Neural progenitor cell (in vitro differentiated cells): ENCODE results near the gene SYNRG. TPM values are rescaled to one million over a fixed set of nuclear protein-coding genes. Genes with fewer than 3 reads are reported as not detected.
"Not testable (repeated sequence)": the region's sequence is repeated elsewhere in the genome, so short reads cannot be mapped to it uniquely, and the experiment has no call there.

Source experiments
- DNase-seq: peaks from one replicate; pipeline ENCODE4 v3.0.0-alpha.2; 2016; ENCODE audit warnings: low spot score
- H2AFZ ChIP-seq: fragments of 200-600 bp; sonication (generic); replicated peaks from 2 replicates; pipeline ENCODE4 v1.6.1; 2016; ENCODE audit warnings: antibody characterized with exemption
- H3F3A ChIP-seq: fragments of 200-600 bp; sonication (generic); 2 replicates; pipeline ENCODE4 v1.6.1; 2016; ENCODE audit warnings: antibody characterized with exemption, low read depth
- H3K27ac ChIP-seq: fragments of 200-600 bp; sonication (generic); 2 replicates; pipeline ENCODE4 v1.5.1; 2016; ENCODE audit warnings: mild to moderate bottlenecking
- H3K27me3 ChIP-seq: fragments of 200-600 bp; sonication (generic); 2 replicates; pipeline ENCODE4 v1.6.1; 2016; ENCODE audit warnings: mild to moderate bottlenecking, moderate library complexity
- H3K36me3 ChIP-seq: fragments of 200-600 bp; sonication (generic); 2 replicates; pipeline ENCODE4 v1.5.1; 2016
- H3K4me1 ChIP-seq: fragments of 200-600 bp; sonication (generic); 2 replicates; pipeline ENCODE4 v1.6.1; 2016; ENCODE audit warnings: mixed run types
- H3K4me2 ChIP-seq: fragments of 200-600 bp; sonication (generic); 2 replicates; pipeline ENCODE4 v1.6.1; 2016
- H3K4me3 ChIP-seq: fragments of 200-600 bp; sonication (generic); 2 replicates; pipeline ENCODE4 v1.5.1; 2016
- H3K79me2 ChIP-seq: fragments of 200-600 bp; sonication (generic); 2 replicates; pipeline ENCODE4 v1.6.1; 2016; ENCODE audit warnings: low read depth
- H3K9ac ChIP-seq: fragments of 200-600 bp; sonication (generic); 2 replicates; pipeline ENCODE4 v1.6.1; 2016
- H3K9me3 ChIP-seq: fragments of 200-600 bp; sonication (generic); 2 replicates; pipeline ENCODE4 v1.5.1; 2016; ENCODE audit warnings: low read depth
- H4K20me1 ChIP-seq: fragments of 200-600 bp; sonication (generic); 2 replicates; pipeline ENCODE4 v1.6.1; 2016; ENCODE audit warnings: low read depth
- H3K27ac Mint-ChIP-seq: 3 replicates; pipeline ENCODE4 v1.8.0; 2021; ENCODE audit warnings: mixed read lengths
- H3K27me3 Mint-ChIP-seq: 2 replicates; pipeline ENCODE4 v1.8.0; 2022; ENCODE audit warnings: low read depth, mild to moderate bottlenecking, inconsistent platforms, moderate library complexity, mixed read lengths; ENCODE audit not compliant: insufficient read depth
- H3K36me3 Mint-ChIP-seq: 3 replicates; pipeline ENCODE4 v1.8.0; 2021; ENCODE audit warnings: mixed read lengths
- H3K4me1 Mint-ChIP-seq: 3 replicates; pipeline ENCODE4 v1.8.0; 2021; ENCODE audit warnings: mixed read lengths
- H3K4me3 Mint-ChIP-seq: 3 replicates; pipeline ENCODE4 v1.8.0; 2021; ENCODE audit warnings: mild to moderate bottlenecking, moderate library complexity, mixed read lengths
- H3K9me3 Mint-ChIP-seq: 3 replicates; pipeline ENCODE4 v1.8.0; 2020; ENCODE audit warnings: mixed read lengths
- EZH2 ChIP-seq: fragments of 200-600 bp; sonication (generic); IDR thresholded peaks from 2 replicates; pipeline ENCODE4 v1.6.1; 2017; ENCODE audit warnings: antibody characterized with exemption, mild to moderate bottlenecking, moderate library complexity
- EZH2phosphoT487 ChIP-seq: fragments of 200-600 bp; sonication (generic); IDR thresholded peaks from 2 replicates; pipeline ENCODE4 v1.6.1; 2017; ENCODE audit warnings: antibody characterized with exemption
- total RNA-seq: library from RNA; depleted of rRNA; stranded (reverse); fragments of >200 nt; gene quantifications from 2 replicates; pipeline ENCODE4 v1.2.3, GENCODE V29; 2015; ENCODE audit warnings: low replicate concordance
- TF ChIP-seq, protein P1 (sequence below): fragments of 200-600 bp; sonication (generic); IDR thresholded peaks from 2 replicates; pipeline ENCODE4 v1.5.1; 2017; ENCODE audit warnings: antibody characterized with exemption, mild to moderate bottlenecking

The SYNRG gene
- total RNA-seq, 1 donor from 2014 or later, result 22.4 TPM

- TF ChIP-seq, protein P1, sequence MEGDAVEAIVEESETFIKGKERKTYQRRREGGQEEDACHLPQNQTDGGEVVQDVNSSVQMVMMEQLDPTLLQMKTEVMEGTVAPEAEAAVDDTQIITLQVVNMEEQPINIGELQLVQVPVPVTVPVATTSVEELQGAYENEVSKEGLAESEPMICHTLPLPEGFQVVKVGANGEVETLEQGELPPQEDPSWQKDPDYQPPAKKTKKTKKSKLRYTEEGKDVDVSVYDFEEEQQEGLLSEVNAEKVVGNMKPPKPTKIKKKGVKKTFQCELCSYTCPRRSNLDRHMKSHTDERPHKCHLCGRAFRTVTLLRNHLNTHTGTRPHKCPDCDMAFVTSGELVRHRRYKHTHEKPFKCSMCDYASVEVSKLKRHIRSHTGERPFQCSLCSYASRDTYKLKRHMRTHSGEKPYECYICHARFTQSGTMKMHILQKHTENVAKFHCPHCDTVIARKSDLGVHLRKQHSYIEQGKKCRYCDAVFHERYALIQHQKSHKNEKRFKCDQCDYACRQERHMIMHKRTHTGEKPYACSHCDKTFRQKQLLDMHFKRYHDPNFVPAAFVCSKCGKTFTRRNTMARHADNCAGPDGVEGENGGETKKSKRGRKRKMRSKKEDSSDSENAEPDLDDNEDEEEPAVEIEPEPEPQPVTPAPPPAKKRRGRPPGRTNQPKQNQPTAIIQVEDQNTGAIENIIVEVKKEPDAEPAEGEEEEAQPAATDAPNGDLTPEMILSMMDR, result no peak
- TF ChIP-seq EZH2, result no peak
- TF ChIP-seq EZH2phosphoT487, result no peak
- Histone ChIP-seq H3K4me3 (no peak overlapping the region), H3K79me2 (no peaks in the 10 kb centered on the region), H3F3A (peaks cover 28% of the 10 kb centered on the region), H3K27ac (no peak overlapping the region), H3K9me3 (no peaks in the 10 kb centered on the region), H3K4me2 (no peak overlapping the region), H3K36me3 (peaks cover 25% of the 10 kb centered on the region), H2AFZ (no peak overlapping the region), H4K20me1 (no peaks in the 10 kb centered on the region), H3K9ac (no peak overlapping the region), H3K27me3 (no peaks in the 10 kb centered on the region), H3K4me1 (no peaks in the 10 kb centered on the region)
- DNase-seq, result no peak
- peaks cover 4% of the 10 kb centered on the region for H3K4me1 Mint-ChIP-seq
- no peak overlapping the region for H3K27ac Mint-ChIP-seq
- H3K4me3 Mint-ChIP-seq, result no peak overlapping the region
- peaks cover 15% of the 10 kb centered on the region for H3K36me3 Mint-ChIP-seq
- H3K27me3 Mint-ChIP-seq, result no peaks in the 10 kb centered on the region
- H3K9me3 Mint-ChIP-seq, result no peaks in the 10 kb centered on the region
Observed at GRCh38 chr17:37614391-37614790, 5.2 kb upstream of the SYNRG start.

GRCh38 chr17:37610971-37611370 is 1.8 kb upstream of the SYNRG start:
- H3K4me3 Mint-ChIP-seq, result peak overlapping the region; percentile 22
- peaks cover 6% of the 10 kb centered on the region for H3K4me1 ChIP-seq

GRCh38 chr17:37610041-37610420 is 813 bp upstream of the SYNRG start:
- H2AFZ ChIP-seq, H3K4me1 ChIP-seq, H3K27me3 ChIP-seq, H3K4me1 Mint-ChIP-seq, H3K9me3 Mint-ChIP-seq, H3K9ac ChIP-seq, H4K20me1 ChIP-seq, H3K27me3 Mint-ChIP-seq, DNase-seq, H3K9me3 ChIP-seq: not testable (repeated sequence)
- H3K36me3 Mint-ChIP-seq, result peaks cover 13% of the 10 kb centered on the region
- peak overlapping the region; percentile 95 for H3K27ac Mint-ChIP-seq
- Histone ChIP-seq H3F3A (peaks cover 42% of the 10 kb centered on the region), H3K36me3 (peaks cover 18% of the 10 kb centered on the region), H3K4me3 (peak overlapping the region; percentile 80), H3K4me2 (peak overlapping the region; percentile 96), H3K79me2 (peaks cover 37% of the 10 kb centered on the region), H3K27ac (peak overlapping the region; percentile 68)
- peak overlapping the region; percentile 97 for H3K4me3 Mint-ChIP-seq

More at GRCh38 chr17:37610971-37611370, 1.8 kb upstream of the SYNRG start:
- Histone ChIP-seq H3K27me3 (no peaks in the 10 kb centered on the region), H3K4me3 (no peak overlapping the region), H3K27ac (peak overlapping the region; percentile 57), H3K79me2 (peaks cover 27% of the 10 kb centered on the region), H4K20me1 (no peaks in the 10 kb centered on the region), H2AFZ (no peak overlapping the region), H3K9ac (no peak overlapping the region), H3K4me2 (no peak overlapping the region), H3F3A (peaks cover 42% of the 10 kb centered on the region), H3K9me3 (no peaks in the 10 kb centered on the region), H3K36me3 (peaks cover 18% of the 10 kb centered on the region)
- Mint-ChIP-seq H3K36me3 (peaks cover 11% of the 10 kb centered on the region), H3K4me1 (peaks cover 9% of the 10 kb centered on the region), H3K27me3 (no peaks in the 10 kb centered on the region), H3K9me3 (no peaks in the 10 kb centered on the region), H3K27ac (no peak overlapping the region)
- TF ChIP-seq EZH2, result no peak
- TF ChIP-seq, protein P1, result no peak
- no peak for TF ChIP-seq EZH2phosphoT487
- peak; percentile 3 for DNase-seq

- Histone ChIP-seq H4K20me1 (no peaks in the 10 kb centered on the region), H3F3A (peaks cover 40% of the 10 kb centered on the region), H3K9me3 (no peaks in the 10 kb centered on the region), H3K4me3 (peak overlapping the region; percentile 80), H2AFZ (peak overlapping the region; percentile 61), H3K79me2 (peaks cover 51% of the 10 kb centered on the region), H3K4me2 (peak overlapping the region; percentile 96), H3K36me3 (peaks cover 11% of the 10 kb centered on the region), H3K9ac (peak overlapping the region; percentile 59), H3K27ac (peak overlapping the region; percentile 69), H3K27me3 (no peaks in the 10 kb centered on the region), H3K4me1 (peaks cover 6% of the 10 kb centered on the region)
- TF ChIP-seq EZH2 (no peak), EZH2phosphoT487 (no peak)
- TF ChIP-seq, protein P1, result no peak
- Mint-ChIP-seq H3K36me3 (peaks cover 14% of the 10 kb centered on the region), H3K27me3 (no peaks in the 10 kb centered on the region), H3K27ac (peak overlapping the region; percentile 89), H3K4me1 (peaks cover 9% of the 10 kb centered on the region), H3K9me3 (peaks cover 9% of the 10 kb centered on the region), H3K4me3 (peak overlapping the region; percentile 97)
- DNase-seq, result peak; percentile 87
Observed at GRCh38 chr17:37608351-37609169, 658 bp downstream of the SYNRG start.
